ENCODE measurements around the gene CHCHD6.
"Not testable (repeated sequence)": the region's sequence is repeated elsewhere in the genome, so short reads cannot be mapped to it uniquely, and the experiment has no call there.

The CHCHD6 gene

GRCh38 chr3:126780666-126781065 lies 76.6 kb downstream of the CHCHD6 start:
- Histone ChIP-seq H3K4me1 (ENCODE audit: control insufficient read depth, insufficient read depth, low read length) (peaks cover 41% of the 10 kb centered on the region), H3K9ac (ENCODE audit: low read depth, low read length) (no peak overlapping the region), H3K27ac (ENCODE audit: low read depth, low read length) (no peak overlapping the region), H3K4me3 (ENCODE audit: low read depth, low read length) (no peak overlapping the region), H3K9me3 (ENCODE audit: control insufficient read depth, insufficient read depth, low read length) (no peaks in the 10 kb centered on the region), H3K36me3 (ENCODE audit: control insufficient read depth, insufficient read depth, low read length) (no peaks in the 10 kb centered on the region), H3K27me3 (ENCODE audit: control insufficient read depth, insufficient read depth, low read length) (no peaks in the 10 kb centered on the region)

- Histone ChIP-seq H3K9ac (ENCODE audit: low read depth, low read length) (no peak overlapping the region), H3K4me3 (ENCODE audit: low read depth, low read length) (no peak overlapping the region), H3K27ac (ENCODE audit: low read depth, low read length) (no peak overlapping the region), H3K9me3 (ENCODE audit: control insufficient read depth, insufficient read depth, low read length) (no peaks in the 10 kb centered on the region), H3K36me3 (ENCODE audit: control insufficient read depth, insufficient read depth, low read length) (no peaks in the 10 kb centered on the region), H3K4me1 (ENCODE audit: control insufficient read depth, insufficient read depth, low read length) (peaks cover 41% of the 10 kb centered on the region), H3K27me3 (ENCODE audit: control insufficient read depth, insufficient read depth, low read length) (no peaks in the 10 kb centered on the region)
Measured at GRCh38 chr3:126781406-126781805, 77.4 kb downstream of the CHCHD6 start.

- H3K27ac ChIP-seq (ENCODE audit: low read depth, low read length) = no peak overlapping the region
- no peaks in the 10 kb centered on the region for H3K27me3 ChIP-seq (ENCODE audit: control insufficient read depth, insufficient read depth, low read length)
- H3K36me3 ChIP-seq (ENCODE audit: control insufficient read depth, insufficient read depth, low read length) = no peaks in the 10 kb centered on the region
- H3K9me3 ChIP-seq (ENCODE audit: control insufficient read depth, insufficient read depth, low read length) = no peaks in the 10 kb centered on the region
- no peak overlapping the region for H3K9ac ChIP-seq (ENCODE audit: low read depth, low read length)
- H3K4me1 ChIP-seq (ENCODE audit: control insufficient read depth, insufficient read depth, low read length) = peaks cover 41% of the 10 kb centered on the region
- H3K4me3 ChIP-seq (ENCODE audit: low read depth, low read length) = no peak overlapping the region
Measured at GRCh38 chr3:126781889-126782491, 78.0 kb downstream of the CHCHD6 start.

GRCh38 chr3:126782536-126782935 lies 78.5 kb downstream of the CHCHD6 start:
- Histone ChIP-seq H3K4me1 (ENCODE audit: control insufficient read depth, insufficient read depth, low read length) (peaks cover 38% of the 10 kb centered on the region), H3K27me3 (ENCODE audit: control insufficient read depth, insufficient read depth, low read length) (no peaks in the 10 kb centered on the region), H3K9me3 (ENCODE audit: control insufficient read depth, insufficient read depth, low read length) (no peaks in the 10 kb centered on the region), H3K36me3 (ENCODE audit: control insufficient read depth, insufficient read depth, low read length) (no peaks in the 10 kb centered on the region), H3K9ac (ENCODE audit: low read depth, low read length) (no peak overlapping the region), H3K27ac (ENCODE audit: low read depth, low read length) (peak overlapping the region; percentile 89), H3K4me3 (ENCODE audit: low read depth, low read length) (no peak overlapping the region)

GRCh38 chr3:126784254-126784653 lies 80.2 kb downstream of the CHCHD6 start:
- Histone ChIP-seq H3K36me3 (ENCODE audit: control insufficient read depth, insufficient read depth, low read length) (no peaks in the 10 kb centered on the region), H3K4me1 (ENCODE audit: control insufficient read depth, insufficient read depth, low read length) (peaks cover 38% of the 10 kb centered on the region), H3K27me3 (ENCODE audit: control insufficient read depth, insufficient read depth, low read length) (no peaks in the 10 kb centered on the region), H3K27ac (ENCODE audit: low read depth, low read length) (peak overlapping the region; percentile 89), H3K4me3 (ENCODE audit: low read depth, low read length) (no peak overlapping the region), H3K9me3 (ENCODE audit: control insufficient read depth, insufficient read depth, low read length) (no peaks in the 10 kb centered on the region), H3K9ac (ENCODE audit: low read depth, low read length) (no peak overlapping the region)

GRCh38 chr3:126791320-126791719 lies 87.3 kb downstream of the CHCHD6 start:
- H3K36me3 ChIP-seq (ENCODE audit: control insufficient read depth, insufficient read depth, low read length); H3K4me1 ChIP-seq (ENCODE audit: control insufficient read depth, insufficient read depth, low read length); H3K9ac ChIP-seq (ENCODE audit: low read depth, low read length); H3K4me3 ChIP-seq (ENCODE audit: low read depth, low read length); H3K27me3 ChIP-seq (ENCODE audit: control insufficient read depth, insufficient read depth, low read length); H3K9me3 ChIP-seq (ENCODE audit: control insufficient read depth, insufficient read depth, low read length); H3K27ac ChIP-seq (ENCODE audit: low read depth, low read length): not testable (repeated sequence)

- Histone ChIP-seq H3K27ac (ENCODE audit: low read depth, low read length) (no peak overlapping the region), H3K4me1 (ENCODE audit: control insufficient read depth, insufficient read depth, low read length) (no peaks in the 10 kb centered on the region), H3K27me3 (ENCODE audit: control insufficient read depth, insufficient read depth, low read length) (no peaks in the 10 kb centered on the region), H3K4me3 (ENCODE audit: low read depth, low read length) (no peak overlapping the region), H3K9ac (ENCODE audit: low read depth, low read length) (no peak overlapping the region), H3K9me3 (ENCODE audit: control insufficient read depth, insufficient read depth, low read length) (peaks cover 5% of the 10 kb centered on the region), H3K36me3 (ENCODE audit: control insufficient read depth, insufficient read depth, low read length) (no peaks in the 10 kb centered on the region)
Measured at GRCh38 chr3:126792998-126793397, 89.0 kb downstream of the CHCHD6 start.

GRCh38 chr3:126797563-126797962 lies 93.5 kb downstream of the CHCHD6 start:
- Histone ChIP-seq H3K4me1 (ENCODE audit: control insufficient read depth, insufficient read depth, low read length) (no peaks in the 10 kb centered on the region), H3K9ac (ENCODE audit: low read depth, low read length) (no peak overlapping the region), H3K36me3 (ENCODE audit: control insufficient read depth, insufficient read depth, low read length) (no peaks in the 10 kb centered on the region), H3K4me3 (ENCODE audit: low read depth, low read length) (no peak overlapping the region), H3K9me3 (ENCODE audit: control insufficient read depth, insufficient read depth, low read length) (peaks cover 25% of the 10 kb centered on the region), H3K27ac (ENCODE audit: low read depth, low read length) (no peak overlapping the region), H3K27me3 (ENCODE audit: control insufficient read depth, insufficient read depth, low read length) (no peaks in the 10 kb centered on the region)

- H3K9ac ChIP-seq (ENCODE audit: low read depth, low read length) = no peak overlapping the region
- H3K4me1 ChIP-seq (ENCODE audit: control insufficient read depth, insufficient read depth, low read length) = no peaks in the 10 kb centered on the region
- H3K4me3 ChIP-seq (ENCODE audit: low read depth, low read length) = no peak overlapping the region
- no peaks in the 10 kb centered on the region for H3K36me3 ChIP-seq (ENCODE audit: control insufficient read depth, insufficient read depth, low read length)
- H3K9me3 ChIP-seq (ENCODE audit: control insufficient read depth, insufficient read depth, low read length) = peaks cover 24% of the 10 kb centered on the region
- H3K27ac ChIP-seq (ENCODE audit: low read depth, low read length) = no peak overlapping the region
- H3K27me3 ChIP-seq (ENCODE audit: control insufficient read depth, insufficient read depth, low read length) = no peaks in the 10 kb centered on the region
Measured at GRCh38 chr3:126798521-126798920, 94.5 kb downstream of the CHCHD6 start.

GRCh38 chr3:126799099-126799498 lies 95.1 kb downstream of the CHCHD6 start:
- Histone ChIP-seq H3K9ac (ENCODE audit: low read depth, low read length) (no peak overlapping the region), H3K4me1 (ENCODE audit: control insufficient read depth, insufficient read depth, low read length) (no peaks in the 10 kb centered on the region), H3K36me3 (ENCODE audit: control insufficient read depth, insufficient read depth, low read length) (no peaks in the 10 kb centered on the region), H3K9me3 (ENCODE audit: control insufficient read depth, insufficient read depth, low read length) (peaks cover 24% of the 10 kb centered on the region), H3K27ac (ENCODE audit: low read depth, low read length) (no peak overlapping the region), H3K27me3 (ENCODE audit: control insufficient read depth, insufficient read depth, low read length) (no peaks in the 10 kb centered on the region), H3K4me3 (ENCODE audit: low read depth, low read length) (no peak overlapping the region)

GRCh38 chr3:126801312-126801711 lies 97.3 kb downstream of the CHCHD6 start:
- H3K9ac ChIP-seq (ENCODE audit: low read depth, low read length); H3K4me3 ChIP-seq (ENCODE audit: low read depth, low read length); H3K36me3 ChIP-seq (ENCODE audit: control insufficient read depth, insufficient read depth, low read length); H3K4me1 ChIP-seq (ENCODE audit: control insufficient read depth, insufficient read depth, low read length); H3K27ac ChIP-seq (ENCODE audit: low read depth, low read length); H3K27me3 ChIP-seq (ENCODE audit: control insufficient read depth, insufficient read depth, low read length): not testable (repeated sequence)
- peaks cover 24% of the 10 kb centered on the region for H3K9me3 ChIP-seq (ENCODE audit: control insufficient read depth, insufficient read depth, low read length)

- H3K9ac ChIP-seq (ENCODE audit: low read depth, low read length) = no peak overlapping the region
- H3K4me1 ChIP-seq (ENCODE audit: control insufficient read depth, insufficient read depth, low read length) = no peaks in the 10 kb centered on the region
- H3K36me3 ChIP-seq (ENCODE audit: control insufficient read depth, insufficient read depth, low read length) = no peaks in the 10 kb centered on the region
- H3K27ac ChIP-seq (ENCODE audit: low read depth, low read length) = no peak overlapping the region
- H3K9me3 ChIP-seq (ENCODE audit: control insufficient read depth, insufficient read depth, low read length) = no peaks in the 10 kb centered on the region
- no peaks in the 10 kb centered on the region for H3K27me3 ChIP-seq (ENCODE audit: control insufficient read depth, insufficient read depth, low read length)
- H3K4me3 ChIP-seq (ENCODE audit: low read depth, low read length) = no peak overlapping the region
Measured at GRCh38 chr3:126807795-126808194, 103.8 kb downstream of the CHCHD6 start.

All from HUES48 (cell line).